Activated CD4-positive, alpha-beta T cell treated with anti-CD3 and anti-CD28 coated beads, Interleukin-2, Interleukin-6, amounts not matched to agents 100 ng/mL and 50 ng/mL, durations not matched to agents 16 hours and 8 hours (primary cell): ENCODE data around the gene SLC26A1.
A peak's percentile ranks its signal among the peaks of the same experiment; 100 is the strongest.
"Not testable (repeated sequence)": the region's sequence is repeated elsewhere in the genome, so short reads cannot be mapped to it uniquely, and the experiment has no call there.

ENCODE experiments used
- DNase-seq: peaks from one replicate; pipeline ENCODE4 v3.0.0-alpha.2; 2020

SLC26A1 gene

DNA sequence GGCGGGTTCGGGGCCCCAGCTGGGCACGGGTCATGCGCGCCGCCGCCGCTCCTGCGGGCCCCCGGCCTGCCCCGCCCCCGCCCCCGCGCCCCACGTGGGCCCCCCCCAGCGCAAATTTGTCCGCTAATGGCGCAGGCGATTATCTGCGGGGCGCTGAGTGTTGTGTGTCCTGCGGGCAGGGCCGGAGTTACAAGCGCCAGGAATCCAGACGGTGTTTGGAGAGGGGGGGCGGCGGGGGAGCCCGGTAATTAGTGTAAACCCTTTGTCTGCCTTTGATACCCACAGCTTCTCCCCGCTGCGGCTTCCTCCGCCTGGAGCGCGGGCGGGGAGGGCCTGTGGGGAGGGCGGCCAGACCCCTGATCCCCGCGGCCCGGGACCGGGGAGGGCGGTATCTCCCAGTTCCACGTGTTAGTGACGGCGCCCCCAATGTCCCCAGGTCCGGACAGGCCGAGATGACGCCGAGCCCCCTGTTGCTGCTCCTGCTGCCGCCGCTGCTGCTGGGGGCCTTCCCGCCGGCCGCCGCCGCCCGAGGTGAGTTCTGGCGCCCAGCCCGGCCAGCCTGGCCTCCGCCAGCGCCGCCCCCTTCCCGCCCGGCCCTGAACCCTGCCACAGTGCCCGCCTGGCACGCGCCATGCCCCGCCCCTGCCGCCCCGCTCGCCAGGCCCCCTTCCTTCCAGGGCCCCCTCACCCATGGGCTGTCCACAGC, 19.0 kb upstream of the SLC26A1 start:
- no peak for DNase-seq

DNA sequence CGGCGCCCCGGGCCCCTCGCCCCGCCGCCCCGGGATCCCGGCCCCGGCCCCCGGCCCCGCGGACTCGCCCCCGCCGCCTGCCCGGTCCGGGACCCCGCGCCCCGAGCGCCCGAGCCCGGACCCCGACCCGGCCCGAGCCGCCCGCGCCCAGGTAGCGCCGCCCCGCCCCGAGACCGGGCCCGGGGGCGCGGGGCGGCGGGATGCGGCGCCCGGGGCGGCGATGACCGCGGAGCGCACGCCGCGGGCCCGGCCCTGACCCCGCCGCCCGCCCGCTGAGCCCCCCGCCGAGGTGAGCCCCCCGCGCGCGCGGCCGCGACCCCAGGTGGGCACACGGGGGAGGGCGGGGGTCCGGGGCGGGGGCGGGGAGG, 18.4 kb upstream of the SLC26A1 start:
- no peak for DNase-seq

DNA sequence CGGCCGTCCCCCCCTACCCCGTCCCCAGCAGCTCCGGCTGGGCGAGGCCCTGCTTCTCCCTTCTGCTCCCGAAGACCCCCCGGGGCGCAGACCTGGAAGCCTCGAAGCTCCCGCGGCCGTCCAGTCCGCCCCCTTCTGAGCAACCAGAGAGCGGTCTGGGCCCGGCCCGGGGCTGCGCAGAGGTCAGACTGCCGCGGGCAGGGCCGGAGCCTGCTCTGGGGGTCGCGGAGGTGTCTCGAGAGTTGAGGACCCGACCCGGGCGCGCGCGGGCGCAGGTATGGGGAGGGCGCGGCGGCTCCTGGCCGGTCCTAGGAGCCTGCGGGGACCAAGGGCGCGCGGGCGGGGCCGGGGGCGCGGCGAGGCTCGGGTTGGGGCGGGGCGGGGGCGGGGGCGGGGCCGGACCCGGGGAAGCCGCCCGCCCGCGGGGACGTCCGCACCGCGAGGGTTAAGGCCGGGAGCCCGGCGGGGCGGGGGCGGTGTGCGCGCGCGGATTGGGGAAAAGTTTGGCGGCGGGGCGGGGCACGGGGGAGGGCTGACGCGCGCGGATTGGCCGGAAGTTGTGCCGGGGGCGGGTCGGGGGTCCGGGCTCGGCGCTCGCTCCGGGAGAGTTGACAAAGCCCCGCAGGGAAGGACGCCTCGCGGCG, 17.9 kb upstream of the SLC26A1 start, which contains the start of gene FGFRL1:
FGFRL1 (plus strand) TSS at position 605 of the 644 bp plus-strand sequence. CDS start 860 bp downstream, outside the sequence.
- peak; percentile 92 for DNase-seq

GRCh38 chr4:1010395-1011021, 17.3 kb upstream of the SLC26A1 start:
- DNase-seq, result peak; percentile 85

GRCh38 chr4:1009542-1010394, 16.6 kb upstream of the SLC26A1 start:
- DNase-seq, result peak; percentile 80

DNA sequence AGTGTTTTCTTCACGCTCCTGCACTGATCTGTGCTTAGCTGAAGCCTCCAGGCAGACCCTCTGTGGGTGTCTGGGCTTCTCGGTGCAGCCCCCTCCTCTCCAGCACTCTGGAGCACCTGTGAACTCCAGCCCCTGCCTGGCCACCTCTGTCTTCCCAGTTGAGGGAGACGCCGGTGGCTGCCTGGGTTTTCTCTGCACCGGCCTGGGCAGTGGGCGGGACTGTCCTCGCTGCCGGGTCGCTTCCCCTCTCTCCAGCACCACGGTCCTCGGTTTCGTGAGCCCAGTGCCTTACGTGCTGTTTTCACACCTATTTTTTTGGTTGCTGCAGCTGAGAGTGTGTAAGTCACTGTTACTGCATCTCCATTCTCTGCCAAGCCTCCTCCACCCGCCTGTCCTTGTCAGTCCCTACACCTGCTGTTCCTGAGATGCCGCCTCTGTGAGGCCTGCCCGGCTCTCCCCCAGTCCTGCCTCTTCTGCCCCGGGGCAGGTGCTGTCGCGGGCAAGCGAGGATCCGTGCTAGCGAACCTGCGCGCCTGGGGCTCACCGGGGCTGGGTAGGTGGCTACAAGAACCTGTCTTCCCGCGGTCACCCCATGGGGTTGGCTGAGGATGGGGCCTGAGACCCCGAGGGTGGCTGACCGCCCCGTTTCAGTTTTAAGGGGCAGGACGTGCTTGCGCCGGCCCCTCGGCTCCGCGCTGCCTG, 15.8 kb upstream of the SLC26A1 start:
- DNase-seq, result no peak

- no peak for DNase-seq
Observed at GRCh38 chr4:1006856-1007255, 13.7 kb upstream of the SLC26A1 start.

DNA sequence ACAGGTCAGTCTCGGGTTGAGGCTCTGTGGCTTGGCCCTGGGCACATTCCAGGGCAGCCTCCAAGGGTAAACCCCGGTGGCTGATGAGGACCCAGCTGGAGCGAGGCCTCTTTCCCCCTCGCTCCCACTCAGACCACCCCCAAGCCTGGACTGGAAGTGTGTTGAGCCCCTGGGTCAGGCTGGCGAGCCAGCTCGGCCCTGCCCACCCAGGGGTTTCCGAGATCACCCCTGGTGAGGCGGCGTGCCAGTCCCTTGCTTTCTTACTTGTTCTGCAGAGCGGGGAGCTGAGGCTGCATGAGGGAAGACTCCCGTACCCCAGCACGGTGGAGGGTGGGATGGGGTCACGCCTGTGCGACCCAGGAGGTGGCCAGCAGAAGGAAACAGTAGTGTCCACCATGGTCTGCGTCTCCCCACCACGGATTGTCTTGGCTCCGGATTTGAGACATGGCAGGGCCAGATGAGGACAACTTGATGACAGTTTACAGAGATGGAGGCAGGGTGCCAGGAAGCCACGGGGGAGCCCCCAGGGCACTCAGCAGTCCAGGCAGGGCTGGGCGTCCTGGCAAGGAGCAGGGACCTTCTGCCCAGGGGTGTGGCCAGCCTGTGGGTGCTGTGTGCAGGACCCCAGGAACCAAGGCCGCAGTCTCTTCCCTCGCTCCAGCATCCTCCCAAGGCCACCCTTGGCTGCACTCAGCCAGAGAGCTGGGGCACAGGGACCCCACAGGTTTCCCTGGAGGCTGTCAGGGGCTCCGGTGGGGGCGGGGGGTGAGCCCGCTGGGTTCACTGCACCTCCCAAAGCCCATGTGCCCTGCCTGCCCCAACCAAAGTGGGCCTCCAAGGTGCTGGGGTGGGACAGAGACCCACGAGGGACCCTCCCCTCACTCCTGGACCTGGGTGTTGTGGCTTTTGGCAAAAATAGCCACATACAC, 11.6 kb upstream of the SLC26A1 start:
- no peak for DNase-seq

DNA sequence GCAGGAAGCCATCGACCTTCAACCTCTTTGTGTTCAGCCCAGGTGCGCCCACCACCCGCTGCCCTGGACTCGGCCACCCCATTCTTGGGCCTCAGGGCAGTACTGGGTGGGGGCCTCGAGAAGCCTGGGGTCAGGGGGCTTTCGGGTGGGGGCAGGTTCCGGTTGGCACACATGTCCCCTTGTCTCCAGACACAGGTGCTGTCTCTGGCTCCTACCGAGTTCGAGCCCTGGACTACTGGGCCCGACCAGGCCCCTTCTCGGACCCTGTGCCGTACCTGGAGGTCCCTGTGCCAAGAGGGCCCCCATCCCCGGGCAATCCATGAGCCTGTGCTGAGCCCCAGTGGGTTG, 10.8 kb upstream of the SLC26A1 start:
- DNase-seq, result no peak

GRCh38 chr4:1003271-1004070, 10.3 kb upstream of the SLC26A1 start:
- no peak for DNase-seq

DNA sequence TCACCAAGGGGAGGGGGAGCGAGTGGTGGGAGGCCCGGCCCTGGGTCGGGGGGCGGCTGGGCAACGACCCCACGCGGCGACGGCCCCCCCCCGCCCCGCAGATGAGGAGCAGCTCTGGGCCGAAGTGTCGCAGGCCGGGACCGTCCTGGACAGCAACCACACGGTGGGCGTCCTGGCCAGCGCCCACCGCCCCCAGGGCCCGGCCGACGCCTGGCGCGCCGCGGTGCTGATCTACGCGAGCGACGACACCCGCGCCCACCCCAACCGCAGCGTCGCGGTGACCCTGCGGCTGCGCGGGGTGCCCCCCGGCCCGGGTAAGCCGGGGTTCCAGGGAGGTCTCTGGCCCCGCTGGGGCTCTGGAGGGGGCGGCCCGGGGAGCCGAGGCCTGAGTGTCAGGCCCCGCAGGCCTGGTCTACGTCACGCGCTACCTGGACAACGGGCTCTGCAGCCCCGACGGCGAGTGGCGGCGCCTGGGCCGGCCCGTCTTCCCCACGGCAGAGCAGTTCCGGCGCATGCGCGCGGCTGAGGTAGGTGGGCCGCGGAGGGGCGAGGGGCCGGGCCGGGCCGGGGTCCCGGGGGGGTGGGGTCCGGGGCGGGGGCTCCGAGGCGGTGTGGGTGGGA, 9.5 kb upstream of the SLC26A1 start:
- DNase-seq, result no peak

- DNase-seq, result no peak
Observed at GRCh38 chr4:1002131-1002630, 9.0 kb upstream of the SLC26A1 start.

GRCh38 chr4:1001561-1002130, 8.4 kb upstream of the SLC26A1 start:
- DNase-seq, result no peak

DNA sequence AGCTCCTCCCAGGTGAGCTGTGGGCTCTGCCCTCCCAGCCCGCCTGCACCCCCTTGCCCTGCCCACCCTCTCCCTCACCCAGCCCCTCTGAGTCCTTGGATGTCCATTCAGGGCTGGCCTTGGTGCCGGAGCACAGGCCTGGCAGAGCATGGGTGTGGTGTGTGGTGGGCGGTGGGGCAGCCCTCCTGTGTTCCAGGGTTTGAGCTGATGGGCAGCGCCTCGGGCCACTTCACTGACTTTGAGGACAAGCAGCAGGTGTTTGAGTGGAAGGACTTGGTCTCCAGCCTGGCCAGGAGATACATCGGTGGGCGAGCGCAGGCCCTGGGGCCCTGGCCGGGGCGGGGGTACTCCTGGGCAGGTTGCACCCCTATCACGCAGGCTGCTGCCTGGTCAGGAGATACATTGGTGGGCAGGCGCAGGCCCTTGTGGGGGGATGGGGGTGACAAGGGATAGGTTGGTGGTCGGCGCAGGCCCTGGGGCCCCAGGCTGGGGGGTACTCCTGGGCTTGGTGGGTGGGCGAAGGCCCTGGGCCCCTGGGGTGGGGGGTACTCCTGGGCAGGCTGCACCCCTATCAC, 7.6 kb upstream of the SLC26A1 start:
- DNase-seq, result no peak

DNA sequence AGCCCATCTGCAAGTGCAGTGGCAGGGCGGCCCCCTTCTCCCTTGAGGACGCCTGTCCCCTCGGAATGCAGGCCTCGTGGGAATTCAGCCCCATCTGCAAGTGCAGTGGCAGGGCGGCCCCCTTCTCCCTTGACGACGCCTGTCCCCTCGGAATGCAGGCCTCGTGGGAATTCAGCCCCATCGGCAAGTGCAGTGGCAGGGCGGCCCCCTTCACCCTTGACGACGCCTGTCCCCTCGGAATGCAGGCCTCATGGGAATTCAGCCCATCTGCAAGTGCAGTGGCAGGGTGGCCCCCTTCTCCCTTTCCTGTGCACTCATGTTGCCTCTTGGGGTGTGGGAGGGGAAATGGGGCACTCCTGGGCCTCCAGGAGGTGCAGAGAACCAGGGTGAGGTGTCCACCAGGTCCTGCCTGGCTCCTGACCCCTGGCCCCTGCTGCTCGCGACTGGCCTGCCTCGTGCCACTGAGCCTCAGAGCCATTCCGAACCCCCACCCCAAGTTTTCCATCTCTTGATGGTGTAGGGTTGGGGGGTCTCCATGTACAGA, 6.8 kb upstream of the SLC26A1 start:
- no peak for DNase-seq

DNA sequence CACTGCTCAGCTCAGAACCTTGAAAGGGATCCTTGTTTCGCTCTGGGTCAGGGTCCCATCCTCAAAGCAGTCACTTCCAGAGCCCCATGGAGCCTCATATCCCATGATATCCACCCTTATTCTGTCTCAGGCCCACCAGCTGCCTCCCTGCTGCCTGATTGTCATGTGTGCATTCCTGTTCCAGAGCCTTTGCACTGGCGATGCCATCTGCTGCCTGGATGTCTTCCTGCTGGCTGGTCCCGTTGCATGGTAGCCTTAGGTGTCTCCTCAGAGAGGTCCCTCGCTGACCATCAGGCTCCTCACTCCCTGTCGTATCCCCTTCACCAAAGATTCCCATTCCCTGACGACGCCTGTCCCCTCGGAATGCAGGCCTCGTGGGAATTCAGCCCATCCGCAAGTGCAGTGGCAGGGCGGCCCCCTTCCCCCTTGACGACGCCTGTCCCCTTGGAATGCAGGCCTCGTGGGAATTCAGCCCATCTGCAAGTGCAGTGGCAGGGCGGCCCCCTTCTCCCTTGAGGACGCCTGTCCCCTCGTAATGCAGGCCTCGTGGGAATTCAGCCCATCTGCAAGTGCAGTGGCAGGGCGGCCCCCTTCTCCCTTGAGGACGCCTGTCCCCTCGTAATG, 6.1 kb upstream of the SLC26A1 start:
- DNase-seq, result not testable (repeated sequence)

GRCh38 chr4:998096-998691, 5.0 kb upstream of the SLC26A1 start:
- no peak for DNase-seq
